ENCODE measurements around the gene WNK2.

WNK2 gene

DNA sequence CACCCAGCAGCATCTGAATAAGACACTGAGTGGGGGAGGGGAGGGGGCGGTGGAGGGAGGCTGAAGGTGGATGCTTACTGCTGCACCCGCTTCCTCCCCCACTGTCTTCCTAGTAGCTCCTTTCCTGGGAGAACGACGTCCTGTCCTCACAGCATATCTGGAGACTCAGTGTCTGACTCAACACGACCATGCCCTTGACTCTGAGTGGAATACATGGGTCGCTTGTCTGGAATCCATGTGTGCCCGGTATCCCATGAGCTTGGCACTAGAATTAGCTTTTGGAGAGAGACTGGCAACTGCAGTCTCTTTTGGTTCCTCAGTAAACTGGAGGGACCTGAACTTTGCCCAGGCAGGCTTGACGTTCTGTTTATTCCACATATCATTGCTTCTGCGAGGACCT, 142.1 kb downstream of the WNK2 start:
- Histone ChIP-seq H3K27ac (ENCODE audit: low read depth, low read length) (no peak overlapping the region), H3K4me2 (ENCODE audit: low read depth, low read length, poor library complexity, severe bottlenecking) (no peak overlapping the region), H3K27me3 (ENCODE audit: low read length) (no peaks in the 10 kb centered on the region), H3K9ac (ENCODE audit: low read length) (no peak overlapping the region), H3K79me2 (ENCODE audit: insufficient read depth, low read length) (no peaks in the 10 kb centered on the region), H2AFZ (ENCODE audit: low read depth, low read length, severe bottlenecking) (no peak overlapping the region), H3K4me3 (ENCODE audit: insufficient read depth, low read length, poor library complexity, severe bottlenecking) (no peak overlapping the region), H3K36me3 (ENCODE audit: low read length) (no peaks in the 10 kb centered on the region), H3K9me2 (replicated peaks; ENCODE audit: insufficient read depth, low read length) (no peaks in the 10 kb centered on the region), H3F3A (ENCODE audit: insufficient read depth) (no peaks in the 10 kb centered on the region), H3K9me3 (ENCODE audit: insufficient read depth, low read length) (no peaks in the 10 kb centered on the region), H4K20me1 (ENCODE audit: low read depth, low read length) (no peaks in the 10 kb centered on the region)
- no peak for TF ChIP-seq CTCF (IDR thresholded peaks at IDR 0.05; ENCODE audit: insufficient read depth, low read length, poor library complexity, severe bottlenecking)
- no peak for TF ChIP-seq EZH2phosphoT487 (conservative IDR thresholded peaks at IDR 0.05; ENCODE audit: low read length)

DNA sequence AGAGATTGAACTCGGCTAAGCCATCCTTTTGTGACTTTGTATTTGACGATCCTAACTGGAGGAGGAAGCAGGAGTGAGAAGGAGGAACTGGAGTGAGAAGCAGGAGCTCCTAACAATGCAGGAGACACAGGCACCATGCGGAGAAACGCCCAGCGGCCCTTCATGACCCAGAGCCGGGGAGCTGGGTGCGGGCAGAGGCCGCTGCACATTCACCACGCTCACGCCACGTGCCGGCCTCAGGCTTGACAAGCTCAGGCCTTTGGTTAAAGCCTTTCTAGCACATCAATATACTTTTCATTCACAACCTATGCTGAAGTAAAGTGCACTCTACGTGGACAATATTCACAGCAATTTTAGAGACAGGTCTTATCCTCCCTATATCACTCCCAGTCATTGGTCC, 142.7 kb downstream of the WNK2 start:
- TF ChIP-seq EZH2phosphoT487 (conservative IDR thresholded peaks at IDR 0.05; ENCODE audit: low read length), result no peak
- no peak for TF ChIP-seq CTCF (IDR thresholded peaks at IDR 0.05; ENCODE audit: insufficient read depth, low read length, poor library complexity, severe bottlenecking)
- no peaks in the 10 kb centered on the region for H3K9me2 ChIP-seq (replicated peaks; ENCODE audit: insufficient read depth, low read length)
- no peaks in the 10 kb centered on the region for H3K36me3 ChIP-seq (ENCODE audit: low read length)
- H3K27me3 ChIP-seq (ENCODE audit: low read length), result no peaks in the 10 kb centered on the region
- no peaks in the 10 kb centered on the region for H3F3A ChIP-seq (ENCODE audit: insufficient read depth)
- no peak overlapping the region for H3K4me3 ChIP-seq (ENCODE audit: insufficient read depth, low read length, poor library complexity, severe bottlenecking)
- H4K20me1 ChIP-seq (ENCODE audit: low read depth, low read length), result no peaks in the 10 kb centered on the region
- H3K4me2 ChIP-seq (ENCODE audit: low read depth, low read length, poor library complexity, severe bottlenecking), result no peak overlapping the region
- no peaks in the 10 kb centered on the region for H3K9me3 ChIP-seq (ENCODE audit: insufficient read depth, low read length)
- no peaks in the 10 kb centered on the region for H3K79me2 ChIP-seq (ENCODE audit: insufficient read depth, low read length)
- no peak overlapping the region for H3K9ac ChIP-seq (ENCODE audit: low read length)
- H3K27ac ChIP-seq (ENCODE audit: low read depth, low read length), result no peak overlapping the region
- no peak overlapping the region for H2AFZ ChIP-seq (ENCODE audit: low read depth, low read length, severe bottlenecking)

GRCh38 chr9:93329629-93330280, 145.8 kb downstream of the WNK2 start:
- TF ChIP-seq CTCF (IDR thresholded peaks at IDR 0.05; ENCODE audit: insufficient read depth, low read length, poor library complexity, severe bottlenecking), result no peak
- TF ChIP-seq EZH2phosphoT487 (conservative IDR thresholded peaks at IDR 0.05; ENCODE audit: low read length), result no peak
- Histone ChIP-seq H3K9ac (ENCODE audit: low read length) (no peak overlapping the region), H3K4me3 (ENCODE audit: insufficient read depth, low read length, poor library complexity, severe bottlenecking) (no peak overlapping the region), H4K20me1 (ENCODE audit: low read depth, low read length) (no peaks in the 10 kb centered on the region), H3K27ac (ENCODE audit: low read depth, low read length) (no peak overlapping the region), H3K9me2 (replicated peaks; ENCODE audit: insufficient read depth, low read length) (no peaks in the 10 kb centered on the region), H3K9me3 (ENCODE audit: insufficient read depth, low read length) (peaks cover 5% of the 10 kb centered on the region; the same call in 1 of the 2 replicates), H2AFZ (ENCODE audit: low read depth, low read length, severe bottlenecking) (no peak overlapping the region), H3F3A (ENCODE audit: insufficient read depth) (no peaks in the 10 kb centered on the region), H3K36me3 (ENCODE audit: low read length) (no peaks in the 10 kb centered on the region), H3K4me2 (ENCODE audit: low read depth, low read length, poor library complexity, severe bottlenecking) (no peak overlapping the region), H3K79me2 (ENCODE audit: insufficient read depth, low read length) (no peaks in the 10 kb centered on the region), H3K27me3 (ENCODE audit: low read length) (no peaks in the 10 kb centered on the region)
